ENCODE results near the gene EMP1.
A peak's percentile ranks its signal among the peaks of the same experiment; 100 is the strongest.

EMP1 gene

DNA sequence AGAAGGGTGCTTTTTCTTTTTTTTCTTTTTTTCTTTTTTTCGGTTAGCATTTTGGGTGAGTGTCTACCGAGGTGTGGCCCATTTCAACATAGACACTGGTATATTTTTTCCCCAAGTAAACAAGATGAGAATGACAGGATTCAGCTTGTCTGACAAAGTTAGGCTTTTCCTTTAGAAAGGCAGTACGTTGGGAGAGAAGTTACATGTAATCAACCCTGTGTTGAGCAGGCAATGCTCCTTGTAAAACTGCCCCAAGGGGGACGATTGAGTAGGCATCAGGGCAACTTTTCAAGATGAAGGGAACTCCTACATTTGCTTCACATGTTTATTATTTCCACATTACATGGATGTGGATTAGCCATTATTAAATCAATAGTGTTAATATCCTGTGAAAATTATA, 1.7 kb downstream of the EMP1 start:
- DNase-seq, result no peak

DNA sequence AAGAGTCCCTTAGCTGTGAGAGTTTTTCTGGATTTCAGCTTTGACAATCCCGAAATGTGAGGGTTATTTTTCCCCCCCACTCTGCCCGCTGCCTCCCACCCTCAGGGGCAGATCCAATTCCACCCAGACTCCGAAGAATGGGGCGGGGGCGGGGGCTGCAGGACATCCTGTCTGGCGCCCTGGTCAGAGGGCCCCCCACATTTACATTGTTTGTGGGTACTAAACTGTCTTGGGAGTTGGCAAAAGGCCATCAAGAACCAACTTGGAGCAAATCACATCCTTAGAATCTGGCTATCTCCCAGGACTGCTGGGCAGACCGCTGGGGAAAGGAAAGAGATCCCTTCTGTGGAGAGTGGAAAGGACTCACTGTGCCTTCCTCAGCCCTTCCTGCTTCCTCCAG, 2.4 kb downstream of the EMP1 start:
- DNase-seq, result no peak

DNA sequence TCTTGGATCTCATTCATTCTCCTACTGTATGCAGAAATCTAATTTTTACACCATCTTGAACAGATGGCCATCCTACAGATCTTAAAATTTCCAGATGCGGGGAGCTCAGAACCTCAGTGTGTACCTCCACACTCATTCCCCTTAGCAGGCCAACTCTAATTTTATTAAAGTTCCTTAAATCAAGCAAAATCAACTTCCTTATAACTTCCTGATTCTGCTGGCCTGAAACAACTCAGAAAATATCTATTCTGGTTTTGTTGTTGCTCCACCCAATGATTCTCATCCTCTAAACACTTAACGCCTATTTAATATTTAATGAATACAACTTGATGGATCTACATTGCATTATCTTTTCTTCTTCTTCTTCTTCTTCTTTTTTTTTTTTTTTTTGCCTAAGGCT, 3.1 kb downstream of the EMP1 start:
- DNase-seq, result no peak

DNA sequence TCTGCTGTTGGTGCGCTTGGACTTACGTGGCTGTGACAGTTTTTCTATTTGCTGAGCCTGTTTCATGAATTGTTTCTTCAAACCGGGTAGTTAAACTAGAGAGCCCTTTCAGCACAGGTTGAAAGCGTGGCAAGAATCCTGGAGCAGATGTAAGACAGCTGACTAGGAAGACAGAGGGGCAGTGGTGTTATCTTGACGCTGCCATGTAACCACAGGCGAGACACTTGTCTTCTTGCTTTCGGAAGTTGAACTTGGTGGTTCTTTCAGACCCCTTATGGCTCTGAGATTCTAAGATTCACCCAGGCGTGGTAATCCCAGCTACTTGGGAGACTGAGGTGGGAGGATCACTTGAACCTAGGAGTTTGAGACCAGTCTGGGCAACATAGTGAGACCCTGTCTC, 4.3 kb downstream of the EMP1 start:
- DNase-seq, result no peak

DNA sequence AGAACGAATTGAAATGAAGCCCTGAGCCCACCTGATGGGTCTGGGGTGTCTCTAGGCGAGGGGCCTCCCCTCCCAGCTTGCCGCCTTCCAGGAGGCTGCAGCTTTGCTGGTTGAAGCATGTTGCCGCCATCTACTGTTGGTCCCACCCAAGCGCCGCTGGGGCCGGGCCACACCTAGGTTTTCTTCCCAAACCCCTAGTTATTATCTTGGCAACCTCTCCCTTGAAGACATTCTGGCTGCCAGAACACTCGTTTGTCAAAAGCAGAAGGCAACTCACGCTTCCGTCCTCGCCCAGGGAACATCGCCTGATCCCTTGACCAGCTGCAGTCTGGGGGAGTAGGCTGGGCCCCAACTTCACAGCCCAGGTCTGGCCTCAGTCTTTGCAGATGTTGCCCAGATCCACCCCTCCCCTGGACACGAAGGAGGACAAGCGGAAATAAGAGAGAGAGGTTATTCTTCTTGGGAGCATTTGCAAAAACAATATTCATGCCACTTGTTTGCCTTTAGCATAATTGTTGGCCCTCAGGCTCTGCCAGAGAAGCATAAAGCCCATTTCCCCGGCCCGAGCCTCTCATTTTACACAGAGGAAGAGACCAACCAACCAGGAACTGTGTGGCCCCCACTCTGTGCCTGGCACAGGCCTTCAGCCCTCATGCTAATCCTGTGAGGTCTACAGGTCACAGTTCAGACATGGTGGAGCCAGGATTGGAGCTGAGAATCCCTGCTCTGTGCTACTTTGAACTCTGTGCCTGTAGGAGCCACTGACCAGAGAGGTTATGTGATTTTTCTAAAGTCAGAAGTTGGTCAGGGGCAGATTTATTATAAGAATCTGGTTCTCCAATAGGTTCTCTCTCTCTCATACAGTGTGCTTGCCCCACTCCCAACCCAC, 6.8 kb downstream of the EMP1 start:
- no peak for DNase-seq

DNA sequence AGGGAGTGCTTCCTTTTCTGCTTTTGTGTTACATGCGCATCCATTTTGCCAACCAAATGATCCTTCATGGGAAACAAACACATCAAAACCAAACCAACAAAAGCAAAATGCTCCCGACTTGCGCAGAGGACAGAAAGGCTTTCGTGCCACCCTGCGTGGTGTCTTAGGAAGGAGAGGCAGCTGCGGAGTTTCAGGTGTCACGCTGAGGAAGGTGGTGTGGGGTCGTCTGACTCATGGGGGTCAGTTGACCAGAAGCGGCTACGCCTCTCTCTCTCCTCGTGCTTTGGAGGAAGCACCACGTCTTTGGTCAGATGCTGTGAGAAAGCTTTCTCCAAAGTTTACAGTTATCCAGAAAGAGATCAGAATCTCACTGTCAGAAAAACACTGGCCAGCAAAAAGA, 7.9 kb downstream of the EMP1 start:
- DNase-seq, result no peak

DNA sequence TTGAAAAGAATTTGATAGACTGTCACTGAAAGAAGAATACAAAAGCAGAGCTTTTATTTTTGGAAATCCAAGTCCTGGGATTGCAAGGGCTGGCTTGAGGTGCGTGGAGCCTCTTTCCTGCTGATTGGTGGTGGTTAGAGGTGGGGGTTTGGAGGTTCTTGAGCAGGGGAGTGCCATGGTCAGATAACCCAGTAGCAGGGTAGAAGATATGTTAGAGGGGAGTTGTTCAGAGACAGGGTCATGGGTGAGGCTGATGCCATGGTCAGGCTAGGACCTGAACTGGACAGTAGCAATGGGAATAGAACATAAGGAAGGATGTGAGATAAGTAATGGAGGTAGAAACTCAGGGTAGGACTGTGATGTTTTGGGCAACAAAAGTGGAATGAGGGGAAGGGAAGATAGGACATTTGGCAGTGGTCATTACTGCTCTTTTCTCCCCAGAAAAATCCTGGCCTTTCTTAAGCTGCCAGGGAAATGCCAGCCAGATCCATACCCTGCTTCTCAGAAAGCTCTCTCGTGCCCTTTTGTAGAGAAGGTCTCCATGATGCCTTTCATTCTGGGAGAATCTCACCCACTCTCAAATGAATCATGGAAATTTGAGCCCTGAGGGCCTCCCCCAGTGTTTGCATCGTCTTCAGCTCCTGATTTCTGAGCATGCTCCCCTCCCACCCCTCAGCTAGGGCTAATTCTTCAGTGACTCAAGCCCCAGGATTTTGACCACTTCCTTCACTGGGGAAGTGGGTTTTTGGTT, 9.5 kb downstream of the EMP1 start:
- no peak for DNase-seq

DNA sequence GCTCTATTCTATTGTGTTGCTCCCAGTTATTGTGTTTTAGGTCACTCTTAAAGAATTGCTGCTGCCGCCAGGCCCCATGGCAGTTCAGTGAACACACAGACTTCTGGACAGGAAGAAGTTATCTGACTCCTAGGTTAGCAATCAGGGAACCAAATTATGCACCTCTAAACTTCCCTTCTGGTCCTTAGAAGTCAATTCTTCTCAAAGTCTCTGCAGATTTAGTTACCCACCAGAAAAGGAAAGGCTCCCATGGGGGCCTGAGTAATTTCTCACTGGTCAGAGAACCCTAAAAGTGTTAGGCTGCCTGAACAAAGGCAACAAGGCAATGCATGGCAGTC, 10.0 kb downstream of the EMP1 start:
- DNase-seq, result no peak

DNA sequence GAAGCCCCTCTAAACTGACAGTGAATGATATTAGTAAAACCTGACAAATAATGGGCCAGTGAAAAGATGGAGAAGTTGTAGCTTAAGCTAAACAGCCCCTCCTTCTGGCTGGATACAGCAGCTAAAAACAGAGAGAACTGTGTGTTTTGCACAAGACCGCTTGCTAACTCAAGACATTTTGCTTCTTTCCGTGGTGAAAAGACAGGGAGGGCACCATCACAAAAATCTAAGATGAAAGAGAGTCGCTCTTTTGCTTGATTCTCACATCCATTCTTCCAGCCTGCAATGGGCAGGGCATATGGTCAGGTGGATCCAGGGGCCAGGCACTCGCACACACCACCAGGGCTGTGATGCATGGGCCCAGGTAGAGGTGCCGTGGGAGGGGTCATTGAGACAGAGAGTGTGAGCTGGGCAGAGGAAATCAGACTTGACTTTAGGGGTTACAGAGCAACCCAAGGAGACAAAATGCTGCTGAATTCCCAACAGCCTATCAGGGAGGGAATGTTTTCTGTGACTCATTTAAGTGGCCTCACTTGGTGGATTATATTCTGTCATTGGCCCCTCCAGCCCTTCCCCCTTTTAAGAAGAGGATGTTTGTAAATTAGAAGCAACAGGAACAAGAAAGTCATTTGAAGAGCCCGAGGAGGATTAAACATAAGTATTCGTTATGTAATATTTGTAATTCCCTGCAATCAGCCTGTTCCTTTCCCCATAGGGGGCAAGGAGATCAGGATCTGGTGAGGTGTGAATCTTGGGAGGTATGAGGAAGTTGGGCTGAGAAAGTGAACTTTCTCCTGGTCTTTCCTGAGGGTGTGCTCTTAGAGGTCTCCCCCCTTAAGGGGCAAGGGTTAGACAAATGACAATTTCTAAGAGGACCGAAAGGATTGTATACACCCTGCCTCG, 12.3 kb downstream of the EMP1 start:
- no peak for DNase-seq

DNA sequence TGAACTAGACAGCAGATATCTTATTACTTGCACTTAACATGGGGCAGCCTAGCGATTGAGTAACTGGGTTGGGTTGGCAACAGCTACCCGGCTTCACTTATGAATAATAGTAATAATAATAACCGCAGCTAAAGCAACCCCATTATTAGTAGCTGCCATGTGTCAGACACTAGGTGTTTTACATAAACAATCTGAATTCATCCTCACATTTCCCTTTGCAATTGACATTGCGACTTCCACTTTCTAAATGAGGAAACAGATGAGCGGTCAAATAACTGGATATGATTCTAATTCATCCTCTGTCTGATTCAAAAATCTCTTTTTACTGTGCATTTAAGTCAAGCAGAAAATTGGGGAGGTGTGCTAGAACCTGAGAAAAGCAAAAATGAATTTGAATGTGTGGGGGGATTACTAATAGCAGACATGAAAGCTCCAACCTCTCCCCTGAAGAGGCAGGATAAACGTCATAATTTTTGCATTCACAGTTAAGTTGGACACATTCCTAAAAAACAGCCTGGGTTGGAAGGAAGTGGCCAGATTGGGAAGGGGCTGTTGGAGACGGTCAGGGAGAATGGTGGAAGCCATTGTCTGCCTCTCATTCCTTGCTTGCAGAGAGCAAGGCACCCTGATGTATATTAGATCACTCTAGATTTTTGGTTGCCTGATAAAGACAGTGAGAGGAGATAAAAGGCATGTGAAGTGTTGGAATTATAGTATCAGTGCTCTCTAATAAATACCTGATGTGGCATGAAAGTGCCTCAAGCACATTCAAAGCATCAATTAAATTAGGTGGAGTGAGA, 13.1 kb downstream of the EMP1 start:
- no peak for DNase-seq

DNA sequence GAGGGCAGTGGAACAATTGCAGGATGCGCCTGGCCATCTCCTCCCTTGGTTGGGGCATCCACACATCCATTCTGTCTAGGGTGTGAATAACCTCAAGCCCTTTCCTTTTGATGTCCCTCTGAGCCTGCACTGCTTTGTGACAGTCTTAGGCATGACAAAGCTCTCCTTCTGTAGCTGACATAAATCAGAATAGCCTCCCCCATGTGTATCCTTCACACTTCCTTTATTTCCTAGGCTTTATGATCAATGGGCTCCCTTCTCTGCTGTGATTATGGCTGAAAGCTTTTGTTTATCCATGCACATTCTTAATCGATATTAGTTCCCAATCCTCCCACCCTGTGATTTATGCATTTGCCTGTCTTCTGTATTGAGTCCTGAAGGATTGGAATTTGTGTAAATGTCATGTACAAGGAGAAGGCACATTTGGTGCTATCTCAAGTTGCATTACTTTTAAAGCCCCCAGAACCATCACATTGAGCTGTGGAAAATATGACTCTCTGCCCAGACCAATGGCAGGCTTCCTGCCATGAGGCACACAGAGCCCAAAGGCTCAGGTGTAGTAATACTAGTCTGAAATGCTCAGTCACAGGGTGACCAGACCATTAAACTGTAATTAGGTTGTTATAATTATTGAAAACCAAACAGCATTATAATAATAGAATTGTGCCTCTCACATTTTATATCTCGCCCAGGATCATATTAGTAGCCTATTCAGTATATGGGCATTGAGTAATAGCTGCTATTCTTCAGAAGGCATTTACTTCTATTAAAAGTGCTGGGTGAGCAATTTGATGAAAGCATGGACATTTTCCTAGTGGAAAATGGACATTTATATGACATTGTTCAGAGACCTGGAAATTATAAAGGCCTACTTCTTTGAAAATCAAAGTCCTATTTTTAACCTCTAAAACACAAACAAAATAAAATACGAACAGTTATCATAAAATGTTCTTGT, 14.0 kb downstream of the EMP1 start:
- no peak for DNase-seq

DNA sequence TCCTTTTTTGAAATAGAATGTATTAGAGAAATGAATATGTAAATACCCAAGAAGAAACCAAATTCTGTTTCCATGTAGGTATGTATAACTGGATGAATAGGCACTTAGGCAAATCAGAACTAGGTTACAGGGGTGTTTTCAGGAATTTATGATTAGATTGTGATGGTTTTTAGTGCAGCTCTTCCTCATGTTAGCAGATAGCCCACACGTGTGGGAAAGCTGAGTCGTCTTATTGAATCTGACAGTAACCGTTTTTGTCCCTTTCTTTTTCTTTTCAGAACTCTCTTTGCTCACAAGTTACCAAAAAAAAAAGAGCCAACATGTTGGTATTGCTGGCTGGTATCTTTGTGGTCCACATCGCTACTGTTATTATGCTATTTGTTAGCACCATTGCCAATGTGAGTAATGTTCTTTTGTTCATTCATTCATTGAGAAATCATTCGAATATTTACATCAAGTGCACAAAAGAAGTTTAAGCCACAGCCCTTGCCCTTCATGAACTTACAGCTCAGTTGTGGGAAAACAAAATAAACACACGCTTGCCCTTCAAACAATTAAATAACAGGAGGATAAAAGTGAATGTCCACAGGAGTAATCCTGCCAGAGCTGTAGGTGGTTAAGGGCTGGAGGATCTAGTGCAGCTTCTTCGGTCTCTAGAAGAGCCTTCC, 14.8 kb downstream of the EMP1 start:
- no peak for DNase-seq

DNA sequence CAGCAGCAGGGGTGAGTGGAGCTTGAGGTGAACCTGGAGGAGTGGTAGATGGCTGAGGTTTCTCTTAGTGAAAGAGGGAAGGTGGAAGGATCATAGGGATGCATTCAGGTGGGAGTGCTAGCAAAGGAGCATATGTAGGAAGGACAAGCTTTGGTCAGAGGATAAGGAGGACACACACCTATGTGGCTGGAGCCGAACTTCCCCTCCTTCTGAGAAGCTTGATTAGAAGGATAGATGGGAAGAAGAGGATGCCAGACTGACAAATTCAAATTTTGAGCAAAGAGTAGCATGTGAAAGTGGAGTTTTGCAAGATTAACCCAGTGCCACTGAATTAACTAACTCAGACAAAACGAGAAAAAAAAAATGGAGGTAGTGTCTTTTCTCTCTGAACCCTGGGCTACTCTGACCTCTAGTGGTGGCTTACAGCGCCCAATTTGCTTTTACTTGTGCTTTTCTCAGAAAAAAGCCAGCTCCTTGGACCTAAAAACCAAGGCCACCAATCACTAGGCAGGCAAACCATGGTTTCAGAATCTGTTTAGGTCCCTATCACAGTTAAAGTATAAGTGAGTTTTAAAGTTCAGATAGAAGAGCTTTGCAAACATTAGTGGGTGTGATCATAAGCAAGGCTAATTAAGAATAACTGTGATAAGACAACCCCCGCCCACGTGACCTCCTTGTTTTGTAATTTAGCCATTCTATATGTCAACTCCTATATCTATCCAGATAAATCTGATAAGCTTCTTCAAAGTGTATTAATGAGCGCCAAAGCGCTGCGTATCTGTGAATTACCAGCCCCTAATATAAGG, 15.5 kb downstream of the EMP1 start:
- peak; percentile 95 for DNase-seq

DNA sequence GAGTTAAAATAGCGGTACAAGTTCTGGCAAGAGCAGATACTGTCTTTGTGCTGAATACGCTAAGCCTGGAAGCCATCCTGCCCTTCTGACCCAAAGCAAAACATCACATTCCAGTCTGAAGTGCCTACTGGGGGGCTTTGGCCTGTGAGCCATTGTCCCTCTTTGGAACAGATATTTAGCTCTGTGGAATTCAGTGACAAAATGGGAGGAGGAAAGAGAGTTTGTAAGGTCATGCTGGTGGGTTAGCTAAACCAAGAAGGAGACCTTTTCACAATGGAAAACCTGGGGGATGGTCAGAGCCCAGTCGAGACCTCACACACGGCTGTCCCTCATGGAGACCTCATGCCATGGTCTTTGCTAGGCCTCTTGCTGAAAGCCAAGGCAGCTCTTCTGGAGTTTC, 18.5 kb downstream of the EMP1 start:
- no peak for DNase-seq

DNA sequence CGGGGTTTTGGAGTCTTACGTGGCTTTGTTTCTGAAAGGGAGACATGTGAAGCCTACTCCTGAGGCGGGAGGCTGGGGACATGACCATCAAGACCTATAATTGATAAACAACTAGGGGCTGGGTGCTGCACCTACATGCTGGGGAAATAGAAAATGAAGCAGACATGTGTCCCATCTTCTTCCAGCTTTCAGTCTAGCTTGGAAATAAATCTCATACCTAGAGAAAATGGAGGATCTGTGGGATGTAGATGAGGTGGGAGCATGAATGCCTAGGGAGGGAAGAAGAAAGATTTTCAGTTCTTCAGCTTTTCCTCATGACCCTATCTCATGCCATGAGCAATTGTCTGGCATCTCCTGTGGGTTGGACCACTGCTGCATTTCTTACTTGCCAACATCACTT, 22.1 kb downstream of the EMP1 start:
- no peak for DNase-seq

DNA sequence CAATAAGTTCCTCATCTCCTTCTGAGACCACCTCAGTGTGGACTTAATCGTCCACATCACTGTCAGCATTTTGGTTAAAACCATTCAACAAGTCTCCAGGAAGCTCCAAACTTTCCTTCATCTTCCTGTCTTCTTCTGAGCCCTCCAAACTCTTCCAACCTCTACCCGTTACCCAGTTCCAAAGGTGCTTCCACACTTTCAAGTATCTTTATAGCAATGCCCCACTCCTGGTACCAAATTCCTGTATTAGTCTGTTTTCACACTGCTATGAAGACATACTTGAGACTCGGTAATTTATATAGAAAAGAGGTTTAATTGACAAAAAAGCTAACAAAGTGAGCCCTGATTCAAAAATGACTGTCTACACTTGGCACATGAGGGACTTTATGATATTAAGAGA, 22.8 kb downstream of the EMP1 start:
- no peak for DNase-seq

DNA sequence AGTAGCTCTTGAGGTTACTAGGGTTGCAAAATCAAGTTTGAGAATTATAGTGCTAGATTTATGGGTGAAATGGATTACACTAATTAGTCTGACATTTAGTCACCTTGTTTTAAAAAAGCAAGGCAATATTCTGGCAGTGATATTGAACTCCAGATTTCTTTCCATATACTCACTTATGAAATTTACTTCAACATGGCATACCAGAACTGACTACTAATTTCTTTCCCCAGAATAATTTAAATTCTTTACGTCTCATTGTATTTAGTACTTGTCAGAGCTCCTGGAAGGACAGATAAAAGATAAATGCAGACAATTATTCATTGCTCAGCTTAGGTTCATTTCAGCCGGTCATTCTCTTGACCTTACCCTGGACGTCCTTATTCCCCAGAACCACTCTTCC, 24.3 kb downstream of the EMP1 start:
- DNase-seq, result no peak

DNA sequence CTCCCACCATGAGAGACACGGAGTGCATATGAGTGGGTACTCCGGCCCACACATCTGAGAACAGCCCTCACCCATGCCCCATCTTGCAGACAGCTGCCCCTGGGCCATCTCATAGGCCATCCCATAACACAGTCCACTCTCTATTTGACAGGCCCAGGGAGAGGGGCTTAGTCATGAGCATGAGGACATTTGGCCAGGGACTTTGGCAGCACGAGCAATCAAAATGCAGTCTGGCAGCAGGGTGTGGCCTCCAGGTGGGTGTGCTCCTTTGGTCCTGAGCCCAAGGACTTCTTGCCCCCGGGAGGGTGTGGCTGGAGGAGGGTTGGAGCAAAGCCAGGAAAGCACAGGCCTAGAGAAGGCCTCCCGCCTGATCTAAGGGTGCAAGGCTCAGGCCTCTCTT, 25.6 kb downstream of the EMP1 start:
- DNase-seq, result no peak

DNA sequence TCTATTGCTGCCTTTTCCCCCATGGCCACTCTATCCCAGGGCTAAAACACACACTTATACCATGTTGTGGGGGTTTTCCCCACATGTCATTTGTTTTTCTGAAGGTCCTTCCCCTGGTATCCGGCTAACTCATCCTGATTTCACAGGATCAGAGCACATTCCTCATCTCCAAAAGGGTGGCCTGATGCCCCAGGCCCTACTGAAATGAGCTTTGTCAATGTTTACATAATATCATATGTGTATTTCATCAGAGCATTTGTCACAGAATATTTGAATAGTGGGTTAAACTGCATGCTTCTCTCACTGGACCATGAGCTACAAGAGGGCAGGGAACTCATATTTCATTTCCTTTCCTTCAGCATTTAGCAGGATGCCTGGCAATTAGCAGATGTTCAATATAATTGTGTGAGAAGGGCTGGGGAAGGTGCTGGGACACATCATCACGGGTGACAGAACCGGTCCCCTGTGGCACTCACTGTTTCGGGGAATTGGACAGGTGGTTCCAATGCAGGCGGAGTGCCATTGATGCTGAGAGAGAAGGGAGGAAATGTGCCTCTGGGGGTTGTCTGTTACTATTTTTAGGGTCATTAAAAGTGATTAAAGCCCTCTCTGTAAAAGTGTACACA, 26.8 kb downstream of the EMP1 start:
- peak; percentile 39 for DNase-seq

All from eye (tissue), 1 donor.